Measurements from ENCODE around the gene MYL7.

MYL7 gene

DNA sequence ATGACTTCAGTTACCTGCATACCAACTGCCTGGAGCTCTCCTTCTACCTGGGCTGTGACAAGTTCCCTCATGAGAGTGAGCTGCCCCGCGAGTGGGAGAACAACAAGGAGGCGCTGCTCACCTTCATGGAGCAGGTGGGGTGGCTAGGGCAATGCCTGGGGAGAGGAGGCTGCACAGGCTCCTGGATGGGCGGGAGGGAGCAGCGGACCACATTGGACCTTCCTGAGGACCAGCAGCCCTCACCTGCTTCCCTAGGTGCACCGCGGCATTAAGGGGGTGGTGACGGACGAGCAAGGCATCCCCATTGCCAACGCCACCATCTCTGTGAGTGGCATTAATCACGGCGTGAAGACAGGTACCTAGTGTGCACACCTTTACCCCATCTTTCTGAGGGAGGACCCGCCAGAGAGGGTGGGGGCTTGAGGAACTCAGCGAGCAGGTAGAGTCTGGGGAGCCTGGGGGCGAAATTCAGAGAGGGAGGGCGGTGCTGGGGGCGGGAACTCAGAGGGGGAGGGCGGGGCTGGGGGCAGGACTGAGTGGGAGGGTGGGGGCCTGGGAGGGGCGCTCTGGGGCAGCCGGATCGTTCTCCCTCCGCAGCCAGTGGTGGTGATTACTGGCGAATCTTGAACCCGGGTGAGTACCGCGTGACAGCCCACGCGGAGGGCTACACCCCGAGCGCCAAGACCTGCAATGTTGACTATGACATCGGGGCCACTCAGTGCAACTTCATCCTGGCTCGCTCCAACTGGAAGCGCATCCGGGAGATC is 28.0 kb downstream of the MYL7 start:
- in situ Hi-C loops (cut with HindIII; ENCODE audit: low sequenced_read_pairs), result no loop called here
- TF ChIP-seq, protein P1, sequence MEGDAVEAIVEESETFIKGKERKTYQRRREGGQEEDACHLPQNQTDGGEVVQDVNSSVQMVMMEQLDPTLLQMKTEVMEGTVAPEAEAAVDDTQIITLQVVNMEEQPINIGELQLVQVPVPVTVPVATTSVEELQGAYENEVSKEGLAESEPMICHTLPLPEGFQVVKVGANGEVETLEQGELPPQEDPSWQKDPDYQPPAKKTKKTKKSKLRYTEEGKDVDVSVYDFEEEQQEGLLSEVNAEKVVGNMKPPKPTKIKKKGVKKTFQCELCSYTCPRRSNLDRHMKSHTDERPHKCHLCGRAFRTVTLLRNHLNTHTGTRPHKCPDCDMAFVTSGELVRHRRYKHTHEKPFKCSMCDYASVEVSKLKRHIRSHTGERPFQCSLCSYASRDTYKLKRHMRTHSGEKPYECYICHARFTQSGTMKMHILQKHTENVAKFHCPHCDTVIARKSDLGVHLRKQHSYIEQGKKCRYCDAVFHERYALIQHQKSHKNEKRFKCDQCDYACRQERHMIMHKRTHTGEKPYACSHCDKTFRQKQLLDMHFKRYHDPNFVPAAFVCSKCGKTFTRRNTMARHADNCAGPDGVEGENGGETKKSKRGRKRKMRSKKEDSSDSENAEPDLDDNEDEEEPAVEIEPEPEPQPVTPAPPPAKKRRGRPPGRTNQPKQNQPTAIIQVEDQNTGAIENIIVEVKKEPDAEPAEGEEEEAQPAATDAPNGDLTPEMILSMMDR (IDR thresholded peaks at IDR 0.05; ENCODE audit: low read depth, low read length, missing control alignments), result no peak
- no peak for DNase-seq (ENCODE audit: low read depth)
- H3K4me3 ChIP-seq (ENCODE audit: low read depth, low read length), result no peak overlapping the region

DNA sequence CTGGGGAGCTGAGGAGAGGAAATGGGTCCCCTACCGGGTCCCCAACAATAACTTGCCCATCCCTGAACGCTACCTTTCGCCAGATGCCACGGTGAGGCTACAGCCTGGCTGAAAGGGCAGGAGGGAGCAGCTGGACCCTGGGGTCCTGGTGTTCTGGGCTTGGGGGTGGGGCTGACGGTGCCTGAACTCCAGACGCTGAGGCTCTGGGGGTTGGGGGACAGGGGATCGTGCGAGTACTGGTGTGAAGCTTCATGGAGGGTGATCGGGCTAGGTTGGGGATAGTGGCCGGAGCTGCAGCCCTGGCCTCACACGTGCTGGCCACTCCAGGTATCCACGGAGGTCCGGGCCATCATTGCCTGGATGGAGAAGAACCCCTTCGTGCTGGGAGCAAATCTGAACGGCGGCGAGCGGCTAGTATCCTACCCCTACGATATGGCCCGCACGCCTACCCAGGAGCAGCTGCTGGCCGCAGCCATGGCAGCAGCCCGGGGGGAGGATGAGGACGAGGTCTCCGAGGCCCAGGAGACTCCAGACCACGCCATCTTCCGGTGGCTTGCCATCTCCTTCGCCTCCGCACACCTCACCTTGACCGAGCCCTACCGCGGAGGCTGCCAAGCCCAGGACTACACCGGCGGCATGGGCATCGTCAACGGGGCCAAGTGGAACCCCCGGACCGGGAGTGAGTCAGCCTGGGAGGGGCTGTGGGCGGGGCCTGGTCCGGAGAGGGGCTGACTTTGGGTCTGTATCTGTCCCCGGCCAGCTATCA is 28.7 kb downstream of the MYL7 start:
- DNase-seq (ENCODE audit: low read depth), result no peak
- no peak overlapping the region for H3K4me3 ChIP-seq (ENCODE audit: low read depth, low read length)
- in situ Hi-C loops (cut with HindIII; ENCODE audit: low sequenced_read_pairs), result no loop called here
- TF ChIP-seq, protein P1 (IDR thresholded peaks at IDR 0.05; ENCODE audit: low read depth, low read length, missing control alignments), result no peak

DNA sequence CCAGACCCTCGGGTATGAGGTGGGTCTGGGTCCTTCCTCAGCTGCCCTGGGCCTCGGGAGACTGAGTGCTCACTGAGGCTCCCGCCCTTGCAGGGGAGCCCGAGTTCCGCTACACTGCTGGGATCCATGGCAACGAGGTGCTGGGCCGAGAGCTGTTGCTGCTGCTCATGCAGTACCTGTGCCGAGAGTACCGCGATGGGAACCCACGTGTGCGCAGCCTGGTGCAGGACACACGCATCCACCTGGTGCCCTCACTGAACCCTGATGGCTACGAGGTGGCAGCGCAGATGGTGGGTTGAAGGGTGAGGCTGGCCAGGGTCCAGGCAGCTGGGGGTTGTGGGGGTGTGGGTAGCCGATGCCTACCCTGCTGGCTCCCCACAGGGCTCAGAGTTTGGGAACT is 29.4 kb downstream of the MYL7 start:
- in situ Hi-C loops (cut with HindIII; ENCODE audit: low sequenced_read_pairs), result no loop called here
- H3K4me3 ChIP-seq (ENCODE audit: low read depth, low read length), result no peak overlapping the region
- DNase-seq (ENCODE audit: low read depth), result no peak
- TF ChIP-seq, protein P1 (IDR thresholded peaks at IDR 0.05; ENCODE audit: low read depth, low read length, missing control alignments), result no peak

DNA sequence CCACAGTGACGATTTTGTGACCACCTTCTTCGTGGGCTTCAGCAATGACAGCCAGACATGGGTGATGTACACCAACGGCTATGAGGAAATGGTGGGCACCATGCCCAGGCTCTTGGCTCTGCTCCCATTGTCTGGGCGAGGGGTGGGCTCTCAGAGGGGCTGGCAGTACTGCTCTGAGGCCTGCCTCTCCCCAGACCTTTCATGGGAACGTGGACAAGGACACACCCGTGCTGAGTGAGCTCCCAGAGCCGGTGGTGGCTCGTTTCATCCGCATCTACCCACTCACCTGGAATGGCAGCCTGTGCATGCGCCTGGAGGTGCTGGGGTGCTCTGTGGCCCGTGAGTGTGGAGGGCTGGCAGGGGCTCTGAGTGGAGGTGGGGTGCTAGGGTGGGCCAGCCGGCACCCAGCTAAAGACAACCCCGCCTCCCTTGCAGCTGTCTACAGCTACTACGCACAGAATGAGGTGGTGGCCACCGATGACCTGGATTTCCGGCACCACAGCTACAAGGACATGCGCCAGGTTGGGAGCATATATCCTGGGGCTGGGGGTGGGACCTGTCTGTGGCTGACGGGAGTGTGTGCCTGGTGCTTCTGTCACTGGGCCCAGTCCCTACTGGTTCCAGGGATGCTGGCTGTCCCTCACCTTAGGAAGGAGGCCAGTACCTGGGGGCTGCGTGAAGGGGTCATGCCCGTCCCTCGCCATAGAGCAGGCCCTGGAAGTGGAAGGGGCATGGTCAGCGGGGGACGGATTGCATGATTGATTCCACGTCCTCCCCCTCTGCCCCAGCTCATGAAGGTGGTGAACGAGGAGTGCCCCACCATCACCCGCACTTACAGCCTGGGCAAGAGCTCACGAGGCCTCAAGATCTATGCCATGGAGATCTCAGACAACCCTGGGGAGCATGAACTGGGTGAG is 30.2 kb downstream of the MYL7 start:
- TF ChIP-seq, protein P1 (IDR thresholded peaks at IDR 0.05; ENCODE audit: low read depth, low read length, missing control alignments), result no peak
- DNase-seq (ENCODE audit: low read depth), result no peak
- H3K4me3 ChIP-seq (ENCODE audit: low read depth, low read length), result no peak overlapping the region
- in situ Hi-C loops (cut with HindIII; ENCODE audit: low sequenced_read_pairs), result no loop called here

DNA sequence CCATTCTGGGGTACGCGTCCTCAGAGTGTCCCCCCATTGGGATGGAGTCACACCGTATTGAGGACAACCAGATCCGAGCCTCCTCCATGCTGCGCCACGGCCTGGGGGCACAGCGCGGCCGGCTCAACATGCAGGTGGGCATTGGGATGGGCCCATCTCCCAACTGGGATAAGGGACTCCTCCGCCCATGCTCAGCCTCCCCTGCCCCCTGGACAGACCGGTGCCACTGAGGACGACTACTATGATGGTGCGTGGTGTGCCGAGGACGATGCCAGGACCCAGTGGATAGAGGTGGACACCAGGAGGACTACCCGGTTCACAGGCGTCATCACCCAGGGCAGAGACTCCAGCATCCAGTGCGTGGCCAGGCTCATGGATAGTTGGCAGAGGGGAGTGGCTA is 31.1 kb downstream of the MYL7 start:
- DNase-seq (ENCODE audit: low read depth), result no peak
- in situ Hi-C loops (cut with HindIII; ENCODE audit: low sequenced_read_pairs), result no loop called here
- H3K4me3 ChIP-seq (ENCODE audit: low read depth, low read length), result no peak overlapping the region
- TF ChIP-seq, protein P1 (IDR thresholded peaks at IDR 0.05; ENCODE audit: low read depth, low read length, missing control alignments), result no peak

Measured in astrocyte of the cerebellum (primary cell).